GM12878 (cell line): ENCODE data around the gene SLC43A1. TPM values are rescaled to one million over a fixed set of nuclear protein-coding genes. Genes with fewer than 3 reads are reported as not detected.

ENCODE experiments used
- ATAC-seq: fragments of 200-7000 bp; cut with Tn5 transposase; 3 replicates; pipeline ENCODE4 v1.9.1; 2020; ENCODE audit warnings: mild to moderate bottlenecking, moderate library complexity
- BruUV-seq: library from RNA; stranded (reverse); fragments of 400-500 nt; replicated peaks from 2 replicates; lab custom pipeline; 2021; lab: Mats Ljungman, UMichigan
- CTCF ChIA-PET: fragments of 300-600 bp; sonication (Branson Sonifier 250); formaldehyde crosslinking; extraction: SDS; loops from one replicate; lab custom pipeline; 2021; ENCODE audit warnings: inconsistent platforms; lab: Yijun Ruan, JAX
- POLR2A ChIA-PET: fragments of 350-600 bp; formaldehyde crosslinking; extraction: SDS; loops from one replicate; lab custom pipeline; 2021; ENCODE audit warnings: inconsistent platforms; lab: Charles Lee
- RAD21 ChIA-PET: fragments of 300-600 bp; sonication (Branson Sonifier 250); formaldehyde crosslinking; loops from one replicate; lab custom pipeline; 2023; ENCODE audit warnings: antibody characterized with exemption; ENCODE audit not compliant: unreplicated experiment; lab: Charles Lee
- SMC1A ChIA-PET: fragments of 300-600 bp; sonication (Branson Sonifier 250); formaldehyde crosslinking; loops from one replicate; lab custom pipeline; 2023; ENCODE audit not compliant: unreplicated experiment, uncharacterized antibody; lab: Charles Lee
- DNase-seq: peaks from one replicate; pipeline ENCODE4 v3.0.0-alpha.2; 2011; ENCODE audit warnings: low read depth, low spot score
- FAIRE-seq: peaks from 3 replicates; lab custom pipeline; 2011; peaks lifted over from hg19 to GRCh38; lab: Jason Lieb, UNC
- H2AFZ ChIP-seq: 2 replicates; pipeline ENCODE4 v1.6.0; 2011; ENCODE audit warnings: low read depth, low read length, control low read depth; ENCODE audit not compliant: control insufficient read depth
- H3K27ac ChIP-seq: 2 replicates; pipeline ENCODE4 v1.5.1; 2011; ENCODE audit warnings: control low read depth; ENCODE audit not compliant: control insufficient read depth, insufficient read depth
- H3K27me3 ChIP-seq, 2 experiments: replicated peaks in 1 of 2; 2 replicates each; pipeline versions ENCODE4 v1.6.0 to v1.6.1; 2011; ENCODE audit warnings: low read length in 1 of 2; ENCODE audit not compliant: control insufficient read depth in 2 of 2, insufficient read depth in 2 of 2
- H3K36me3 ChIP-seq, 2 experiments: 2 replicates each; pipeline ENCODE4 v1.5.1; 2011; ENCODE audit warnings: low read length in 1 of 2; ENCODE audit not compliant: control insufficient read depth in 2 of 2, insufficient read depth in 2 of 2
- H3K4me1 ChIP-seq: 2 replicates; pipeline ENCODE4 v1.6.1; 2011; ENCODE audit warnings: mild to moderate bottlenecking, low read length, moderate library complexity, mixed read lengths; ENCODE audit not compliant: control insufficient read depth, insufficient read depth
- H3K4me2 ChIP-seq: 2 replicates; pipeline ENCODE4 v1.6.0; 2011; ENCODE audit warnings: control low read depth; ENCODE audit not compliant: control insufficient read depth, insufficient read depth
- H3K4me3 ChIP-seq: fragments of 200-600 bp; sonication (generic); 2 replicates; pipeline ENCODE4 v1.5.1; 2016
- H3K79me2 ChIP-seq: 2 replicates; pipeline ENCODE4 v1.6.0; 2011; ENCODE audit warnings: low read length; ENCODE audit not compliant: control insufficient read depth, insufficient read depth
- H3K9ac ChIP-seq: 2 replicates; pipeline ENCODE4 v1.8.0; 2011; ENCODE audit warnings: low read length, control low read depth, mixed read lengths; ENCODE audit not compliant: control insufficient read depth, insufficient read depth
- H3K9me3 ChIP-seq: replicated peaks from 3 replicates; pipeline ENCODE4 v1.5.1; 2011; ENCODE audit warnings: mild to moderate bottlenecking, low read length; ENCODE audit not compliant: control insufficient read depth, insufficient read depth
- H4K20me1 ChIP-seq: 2 replicates; pipeline ENCODE4 v1.6.0; 2011; ENCODE audit not compliant: control insufficient read depth, insufficient read depth
- BHLHE40 ChIP-seq, 2 experiments: fragments of 450-650 bp in 1 of 2; IDR thresholded peaks; 2 replicates each; pipeline ENCODE4 v1.6.1; 2011 to 2017; ENCODE audit warnings: low read depth in 2 of 2, borderline replicate concordance in 1 of 2, improper control_type of control experiment in 1 of 2, low read length in 1 of 2, mild to moderate bottlenecking in 1 of 2
- CHD2 ChIP-seq: IDR thresholded peaks from 2 replicates; pipeline ENCODE4 v1.6.1; 2011; ENCODE audit warnings: low read depth, low read length, improper control_type of control experiment, borderline replicate concordance
- EP300 ChIP-seq, 2 experiments: fragments of 150-350 bp in 1 of 2; IDR thresholded peaks; 2 replicates each; pipeline ENCODE4 v1.6.1; 2011 to 2012; ENCODE audit warnings: low read depth in 2 of 2, low read length in 2 of 2, borderline replicate concordance in 1 of 2, improper control_type of control experiment in 1 of 2, inconsistent platforms in 1 of 2; ENCODE audit not compliant: control insufficient read depth in 1 of 2
- EZH2 ChIP-seq: IDR thresholded peaks from 2 replicates; pipeline ENCODE4 v1.6.1; 2012; ENCODE audit warnings: low read depth, mild to moderate bottlenecking, control low read depth, inconsistent platforms, low read length, borderline replicate concordance; ENCODE audit not compliant: control insufficient read depth
- FOXK2 ChIP-seq: fragments of 450-650 bp; IDR thresholded peaks from 2 replicates; pipeline ENCODE4 v1.6.1; 2017; ENCODE audit warnings: mild to moderate bottlenecking, moderate library complexity
- FOXM1 ChIP-seq: IDR thresholded peaks from 2 replicates; pipeline ENCODE4 v1.6.1; 2012; ENCODE audit warnings: low read depth, mild to moderate bottlenecking, inconsistent platforms, low read length, moderate library complexity
- GABPA ChIP-seq: IDR thresholded peaks from 2 replicates; pipeline ENCODE4 v1.6.1; 2014; ENCODE audit warnings: antibody characterized with exemption, low read depth, mild to moderate bottlenecking, inconsistent platforms
- MYB ChIP-seq: fragments of 150-350 bp; IDR thresholded peaks from 2 replicates; pipeline ENCODE4 v1.6.1; 2014; ENCODE audit warnings: mild to moderate bottlenecking, low read depth, low read length, borderline replicate concordance
- NFIC ChIP-seq: IDR thresholded peaks from 2 replicates; pipeline ENCODE4 v1.6.1; 2012; ENCODE audit warnings: low read depth, mild to moderate bottlenecking, inconsistent platforms, low read length, moderate library complexity
- RBBP5 ChIP-seq: fragments of 200-600 bp; sonication (generic); conservative IDR thresholded peaks from 2 replicates; pipeline ENCODE4 v1.6.1; 2016
- RFX5 ChIP-seq: IDR thresholded peaks from 2 replicates; pipeline ENCODE4 v1.6.1; 2011; ENCODE audit warnings: low read depth, low read length, improper control_type of control experiment
- RUNX3 ChIP-seq: IDR thresholded peaks from 2 replicates; pipeline ENCODE4 v1.6.1; 2012; ENCODE audit warnings: low read length, inconsistent platforms
- SMARCA5 ChIP-seq: fragments of 450-650 bp; IDR thresholded peaks from 2 replicates; pipeline ENCODE4 v1.6.1; 2017; ENCODE audit warnings: mild to moderate bottlenecking
- TBL1XR1 ChIP-seq: IDR thresholded peaks from 2 replicates; pipeline ENCODE4 v1.6.1; 2012; ENCODE audit warnings: low read depth, low read length, improper control_type of control experiment
- ZBTB4 ChIP-seq: fragments of 450-650 bp; formaldehyde crosslinking; IDR thresholded peaks from 2 replicates; pipeline ENCODE4 v1.4.0; 2022; ENCODE audit warnings: mild to moderate bottlenecking, moderate library complexity
- ZNF217 ChIP-seq: fragments of 450-650 bp; IDR thresholded peaks from 2 replicates; pipeline ENCODE4 v1.6.1; 2017; ENCODE audit warnings: antibody characterized with exemption, mild to moderate bottlenecking
- ZNF274 ChIP-seq: IDR thresholded peaks from one replicate; pipeline ENCODE4 v1.8.0; 2011; ENCODE audit not compliant: insufficient read length, insufficient read depth
- WGBS: methylation state at CpG from one replicate; pipeline ENCODE4 v1.1.6; 2016; ENCODE audit warnings: low lambda C conversion rate; ENCODE audit not compliant: insufficient replicate concordance, insufficient coverage; ENCODE audit errors: missing lambda C conversion rate; 5-methylcytosine and 5-hydroxymethylcytosine counted together
- in situ Hi-C: fragments of 300-500 bp; cut with MboI; formaldehyde crosslinking; loops from 9 replicates; pipeline ENCODE4 v1.14.3; 2018; ENCODE audit warnings: mixed read lengths
- intact Hi-C: fragments of 100-400 bp; cut with micrococcal nuclease; formaldehyde crosslinking; loops from one replicate; pipeline ENCODE4 v1.14.2; 2022; ENCODE audit not compliant: unreplicated experiment
- polyA plus RNA-seq, 11 experiments: library from polyadenylated mRNA; depleted of rRNA in 4 of 11; unstranded in 6 of 11; stranded (reverse) in 5 of 11; fragments of >200 nt; fragmentation: Nextera tagmentation in 4 of 11; fragmentation: Illumina TruSeq in 1 of 11; extraction: Ambion mirVana in 4 of 11; extraction: Trizol in 1 of 11; gene quantifications; 1 replicate in 1 of 11; 2 replicates in 10 of 11; pipeline versions ENCODE4 v1.2.1 to v1.2.3, GENCODE V29; 2011 to 2016; ENCODE audit warnings: inconsistent platforms in 2 of 11, missing spikeins in 2 of 11, low read depth in 1 of 11
- total RNA-seq, 4 experiments: library from RNA; depleted of rRNA in 3 of 4; stranded (reverse); fragments of >200 nt in 3 of 4; fragmentation: Illumina TruSeq in 1 of 4; extraction: Trizol in 1 of 4; gene quantifications; 2 replicates each; pipeline versions ENCODE4 v1.2.1 to v1.2.3, GENCODE V29; 2013 to 2021
- TF ChIP-seq, protein P1 (sequence below): fragments of 450-650 bp; IDR thresholded peaks from 2 replicates; pipeline ENCODE4 v1.6.1; 2018; ENCODE audit warnings: borderline replicate concordance, mild to moderate bottlenecking; ENCODE audit not compliant: partially characterized antibody

The SLC43A1 gene
- total and polyA plus RNA-seq, 10 of the 15 experiments (the other 5 are each of a cell fraction or from before 2014, with no cell fraction given): 1.0 to 17.8 (median 12.6) TPM

DNA sequence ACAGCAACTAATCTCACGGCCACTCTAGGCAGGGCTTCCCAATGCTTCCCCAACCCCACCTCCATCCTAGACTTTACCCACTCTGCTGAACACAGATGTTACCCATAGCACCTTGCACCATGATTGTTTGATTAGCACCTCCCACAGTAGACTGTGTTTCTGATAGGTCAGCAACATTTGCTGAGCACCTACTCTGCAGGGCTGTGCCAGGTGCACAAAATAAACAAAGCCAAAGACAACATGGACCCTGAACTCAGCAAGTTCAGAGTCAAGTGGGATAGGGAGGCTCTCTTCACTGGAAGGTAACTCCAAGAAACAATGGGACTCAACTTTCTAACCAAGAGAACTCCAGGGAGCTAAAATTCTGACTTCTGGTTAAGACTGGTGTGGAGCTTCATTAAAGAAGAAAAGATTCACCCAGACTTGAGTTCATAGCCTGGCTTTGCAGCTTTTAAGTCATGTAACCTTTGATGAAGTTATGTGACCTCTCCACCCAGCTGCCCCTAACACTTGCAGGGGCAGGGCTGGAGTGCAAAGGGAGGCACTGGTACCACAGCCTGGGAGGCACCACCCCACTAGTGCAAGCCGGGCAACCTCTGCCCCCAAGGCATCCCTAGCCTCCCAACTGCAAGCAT lies 61.8 kb downstream of the SLC43A1 start (continued):
- TF ChIP-seq ZNF274 (no peak), RBBP5 (no peak)

GRCh38 chr11:57446055-57446454 lies 69.4 kb downstream of the SLC43A1 start:
- Histone ChIP-seq H3K4me3 (no peak overlapping the region), H3K27ac (no peak overlapping the region), H3K9ac (no peak overlapping the region), H3K4me1 (no peaks in the 10 kb centered on the region), H4K20me1 (no peaks in the 10 kb centered on the region), H3K36me3 (no peaks in the 10 kb centered on the region), H3K4me2 (no peak overlapping the region), H3K79me2 (no peaks in the 10 kb centered on the region), H2AFZ (no peak overlapping the region), H3K9me3 (no peaks in the 10 kb centered on the region), H3K27me3 (no peaks in the 10 kb centered on the region; a peak in 1 of 4 replicates)
- SMC1A ChIA-PET: interaction anchor here (0.8 to 1.1 kb wide), 2 partner anchors 29 to 33 kb away, joined by 3 read pairs; no protein-coding TSS in a partner anchor
- in situ Hi-C loops (no loop called here), intact Hi-C loops (no loop called here)
- FAIRE-seq: no peak
- BruUV-seq: no TSS peak
- CTCF ChIA-PET: interaction anchor here (8.0 kb wide), 1 partner anchor 11 kb away, joined by 38 read pairs; no protein-coding TSS in a partner anchor
- no peak for ATAC-seq
- RAD21 ChIA-PET: interaction anchor here (1.5 kb wide), 1 partner anchor 12 kb away, joined by 4 read pairs; no protein-coding TSS in a partner anchor
- no peak for DNase-seq
- POLR2A ChIA-PET: no interaction called here
- 12% methylated on average over 1 of the region's 1 CpG for WGBS
- no peak for TF ChIP-seq SMARCA5
- TF ChIP-seq CHD2: no peak
- no peak for TF ChIP-seq EP300 (IDR thresholded peaks at IDR 0.05; ENCODE audit: borderline replicate concordance in 1 of 2, control insufficient read depth in 1 of 2, low read depth in 2 of 2, low read length in 2 of 2)
- no peak for TF ChIP-seq RFX5
- TF ChIP-seq ZNF217: no peak
- TF ChIP-seq TBL1XR1: no peak
- TF ChIP-seq EZH2: no peak
- TF ChIP-seq, protein P1, sequence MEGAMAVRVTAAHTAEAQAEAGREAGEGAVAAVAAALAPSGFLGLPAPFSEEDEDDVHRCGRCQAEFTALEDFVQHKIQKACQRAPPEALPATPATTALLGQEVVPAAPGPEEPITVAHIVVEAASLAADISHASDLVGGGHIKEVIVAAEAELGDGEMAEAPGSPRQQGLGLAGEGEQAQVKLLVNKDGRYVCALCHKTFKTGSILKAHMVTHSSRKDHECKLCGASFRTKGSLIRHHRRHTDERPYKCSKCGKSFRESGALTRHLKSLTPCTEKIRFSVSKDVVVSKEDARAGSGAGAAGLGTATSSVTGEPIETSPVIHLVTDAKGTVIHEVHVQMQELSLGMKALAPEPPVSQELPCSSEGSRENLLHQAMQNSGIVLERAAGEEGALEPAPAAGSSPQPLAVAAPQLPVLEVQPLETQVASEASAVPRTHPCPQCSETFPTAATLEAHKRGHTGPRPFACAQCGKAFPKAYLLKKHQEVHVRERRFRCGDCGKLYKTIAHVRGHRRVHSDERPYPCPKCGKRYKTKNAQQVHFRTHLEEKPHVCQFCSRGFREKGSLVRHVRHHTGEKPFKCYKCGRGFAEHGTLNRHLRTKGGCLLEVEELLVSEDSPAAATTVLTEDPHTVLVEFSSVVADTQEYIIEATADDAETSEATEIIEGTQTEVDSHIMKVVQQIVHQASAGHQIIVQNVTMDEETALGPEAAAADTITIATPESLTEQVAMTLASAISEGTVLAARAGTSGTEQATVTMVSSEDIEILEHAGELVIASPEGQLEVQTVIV: no peak
- TF ChIP-seq BHLHE40 (IDR thresholded peaks at IDR 0.05; ENCODE audit: borderline replicate concordance in 1 of 2, low read depth in 2 of 2, low read length in 1 of 2): no peak
- TF ChIP-seq FOXM1: no peak
- TF ChIP-seq FOXK2: no peak
- no peak for TF ChIP-seq ZBTB4 (CRISPR knock-in tag)
- no peak for TF ChIP-seq NFIC
- no peak for TF ChIP-seq RUNX3
- TF ChIP-seq MYB: no peak
- no peak for TF ChIP-seq GABPA
